D721Med (cell line): ENCODE measurements around the gene GNG14.

Experiments
- DNase-seq: peaks from one replicate; pipeline ENCODE4 v3.0.0; 2011; ENCODE audit warnings: low spot score; ENCODE audit not compliant: insufficient read length
- FAIRE-seq: peaks from 2 replicates; lab custom pipeline; 2011; peaks lifted over from hg19 to GRCh38; lab: Jason Lieb, UNC
- TF ChIP-seq, protein P1 (sequence below): IDR thresholded peaks from 2 replicates; pipeline ENCODE4 v1.5.1; 2012; ENCODE audit warnings: mild to moderate bottlenecking, control low read depth; ENCODE audit not compliant: insufficient read depth; ENCODE audit errors: missing control alignments

The GNG14 gene

DNA sequence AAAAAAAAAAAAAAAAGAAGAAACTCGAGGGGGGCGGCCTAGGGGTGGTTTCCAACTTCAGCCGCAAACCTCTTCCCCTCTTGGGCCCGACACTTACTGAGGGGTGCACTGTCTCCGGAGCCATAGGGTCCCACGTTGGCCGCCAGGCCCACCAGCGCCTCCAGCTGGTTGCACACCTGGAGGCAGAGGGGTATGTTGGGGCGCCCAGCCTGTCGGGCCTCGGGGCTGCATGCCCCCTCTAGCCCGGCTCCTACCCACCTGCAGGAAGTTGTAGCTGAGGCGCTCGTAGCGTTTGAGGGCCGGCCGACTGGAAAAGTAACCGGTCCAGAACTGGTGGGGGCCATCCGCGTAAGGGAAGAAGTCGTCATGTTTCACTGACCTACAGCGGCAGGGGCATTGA, 29.8 kb upstream of the GNG14 start:
- DNase-seq (no peak), FAIRE-seq (no peak)
- TF ChIP-seq, protein P1, sequence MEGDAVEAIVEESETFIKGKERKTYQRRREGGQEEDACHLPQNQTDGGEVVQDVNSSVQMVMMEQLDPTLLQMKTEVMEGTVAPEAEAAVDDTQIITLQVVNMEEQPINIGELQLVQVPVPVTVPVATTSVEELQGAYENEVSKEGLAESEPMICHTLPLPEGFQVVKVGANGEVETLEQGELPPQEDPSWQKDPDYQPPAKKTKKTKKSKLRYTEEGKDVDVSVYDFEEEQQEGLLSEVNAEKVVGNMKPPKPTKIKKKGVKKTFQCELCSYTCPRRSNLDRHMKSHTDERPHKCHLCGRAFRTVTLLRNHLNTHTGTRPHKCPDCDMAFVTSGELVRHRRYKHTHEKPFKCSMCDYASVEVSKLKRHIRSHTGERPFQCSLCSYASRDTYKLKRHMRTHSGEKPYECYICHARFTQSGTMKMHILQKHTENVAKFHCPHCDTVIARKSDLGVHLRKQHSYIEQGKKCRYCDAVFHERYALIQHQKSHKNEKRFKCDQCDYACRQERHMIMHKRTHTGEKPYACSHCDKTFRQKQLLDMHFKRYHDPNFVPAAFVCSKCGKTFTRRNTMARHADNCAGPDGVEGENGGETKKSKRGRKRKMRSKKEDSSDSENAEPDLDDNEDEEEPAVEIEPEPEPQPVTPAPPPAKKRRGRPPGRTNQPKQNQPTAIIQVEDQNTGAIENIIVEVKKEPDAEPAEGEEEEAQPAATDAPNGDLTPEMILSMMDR, result no peak

- TF ChIP-seq, protein P1, result no peak
- FAIRE-seq, result no peak
- DNase-seq, result no peak
Observed at GRCh38 chr19:12660980-12661379, 26.8 kb upstream of the GNG14 start.

DNA sequence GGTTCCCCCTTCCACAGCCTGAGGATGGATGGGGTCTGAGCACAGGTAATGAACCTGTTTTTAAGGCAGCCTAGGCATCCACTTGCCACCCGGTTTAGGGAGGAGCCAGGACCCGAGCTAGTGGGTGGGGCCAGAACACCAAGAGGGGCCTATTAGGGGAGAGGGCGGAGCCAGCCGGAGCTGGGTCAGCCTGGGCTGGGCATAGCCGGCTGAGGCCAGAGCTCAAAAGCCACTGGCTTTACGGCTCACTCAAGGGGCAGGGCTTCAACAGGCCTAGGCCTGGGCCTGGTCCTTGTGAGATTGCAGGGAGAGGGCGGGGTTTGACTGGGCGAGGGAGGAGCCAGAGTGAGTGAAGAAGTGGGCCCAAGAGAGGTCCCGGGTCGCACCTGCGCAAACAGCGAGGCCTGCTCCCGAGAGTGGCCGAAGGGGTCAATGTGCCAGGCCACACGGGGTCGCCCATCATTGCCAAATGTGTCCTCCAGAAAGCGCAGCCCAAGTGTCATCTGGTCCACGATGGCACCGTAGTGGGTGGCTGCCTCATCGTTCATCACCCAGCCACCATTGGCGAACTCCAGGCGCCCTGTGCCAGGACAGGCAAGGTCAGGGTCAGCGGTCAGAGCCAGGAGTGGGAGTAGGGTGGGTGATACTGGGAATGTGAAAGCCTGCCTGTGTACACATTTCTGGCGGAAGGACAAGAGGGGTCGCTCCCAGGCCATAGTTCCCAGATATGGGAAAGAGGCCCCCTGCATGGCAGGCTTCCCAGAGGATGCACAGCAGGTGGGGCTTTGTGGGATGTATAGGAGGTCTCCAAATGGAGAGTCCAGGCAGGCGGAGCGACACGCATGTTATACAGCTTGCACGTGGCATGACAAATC, 23.2 kb upstream of the GNG14 start:
- no peak for DNase-seq
- TF ChIP-seq, protein P1, result no peak
- FAIRE-seq, result no peak

DNA sequence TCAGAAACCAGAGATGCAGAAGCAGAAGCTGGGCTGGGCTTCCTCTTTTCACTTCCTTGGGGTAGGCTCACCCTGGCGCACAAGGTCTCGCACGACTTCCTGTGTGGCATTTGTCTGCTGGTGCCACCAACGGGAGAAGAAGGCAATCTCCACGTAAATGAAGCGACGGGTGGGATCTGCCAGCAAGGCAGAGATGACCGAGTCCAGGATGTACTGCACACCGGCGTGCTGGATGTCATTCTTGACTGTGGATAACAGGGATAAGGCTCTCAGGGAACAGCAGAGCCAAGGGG, 22.6 kb upstream of the GNG14 start:
- DNase-seq (no peak), FAIRE-seq (no peak)
- TF ChIP-seq, protein P1, result no peak

DNA sequence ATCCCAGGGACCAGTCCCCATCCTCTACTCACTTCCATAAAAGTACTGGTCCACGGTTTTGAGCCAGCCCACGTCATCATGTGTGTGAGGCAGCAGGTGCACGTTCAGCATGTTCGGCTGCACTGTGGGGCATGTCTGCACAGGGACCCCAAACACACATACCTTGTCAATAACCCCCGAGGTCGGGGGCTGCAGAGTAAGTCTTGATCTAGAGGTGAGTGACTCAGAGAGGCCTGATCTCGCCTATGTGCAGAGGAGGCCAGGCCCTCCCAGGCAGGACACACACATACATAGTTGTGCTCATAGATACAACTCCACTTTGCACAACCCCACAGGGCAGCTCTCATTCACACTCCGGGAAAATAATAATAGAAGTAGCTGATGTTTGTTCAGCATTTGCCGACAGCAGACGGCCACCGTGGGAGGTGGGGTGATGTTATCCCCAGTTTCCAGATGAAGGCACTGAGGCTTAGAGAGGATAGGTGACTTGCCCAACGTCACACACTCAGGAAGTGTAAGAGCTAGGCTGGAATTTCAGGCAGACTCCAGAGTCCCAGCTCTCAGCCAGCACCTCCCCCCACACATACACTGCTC, 22.0 kb upstream of the GNG14 start:
- no peak for FAIRE-seq
- DNase-seq, result no peak
- TF ChIP-seq, protein P1, result no peak

GRCh38 chr19:12666265-12667048, 21.3 kb upstream of the GNG14 start, which contains the start of the genes MAN2B1 and WDR83:
TSS of gene MAN2B1 (minus strand) at chr19:12666742. CDS start at chr19:12666701, 41 bp downstream.
TSS of gene WDR83 (plus strand) at chr19:12666807. CDS start at chr19:12669791, 2,984 bp downstream.
- TF ChIP-seq, protein P1, result no peak
- FAIRE-seq, result no peak
- peak; percentile 97 for DNase-seq
